Choroid plexus epithelial cell (primary cell): ENCODE results near the gene ZNF598.
A peak's percentile ranks its signal among the peaks of the same experiment; 100 is the strongest.

ENCODE experiments used
- DNase-seq: peaks from one replicate; pipeline ENCODE4 v3.0.0-alpha.2; 2010; ENCODE audit warnings: low read depth
- H3K4me3 ChIP-seq: 2 replicates; pipeline ENCODE4 v1.5.1; 2011; ENCODE audit warnings: low read depth, mild to moderate bottlenecking, control low read depth, low read length, moderate library complexity
- TF ChIP-seq, protein P1 (sequence below): conservative IDR thresholded peaks from 2 replicates; pipeline ENCODE4 v1.5.1; 2011; ENCODE audit warnings: low read depth, mild to moderate bottlenecking, control low read depth, inconsistent platforms, low read length, moderate library complexity

ZNF598 gene

DNA sequence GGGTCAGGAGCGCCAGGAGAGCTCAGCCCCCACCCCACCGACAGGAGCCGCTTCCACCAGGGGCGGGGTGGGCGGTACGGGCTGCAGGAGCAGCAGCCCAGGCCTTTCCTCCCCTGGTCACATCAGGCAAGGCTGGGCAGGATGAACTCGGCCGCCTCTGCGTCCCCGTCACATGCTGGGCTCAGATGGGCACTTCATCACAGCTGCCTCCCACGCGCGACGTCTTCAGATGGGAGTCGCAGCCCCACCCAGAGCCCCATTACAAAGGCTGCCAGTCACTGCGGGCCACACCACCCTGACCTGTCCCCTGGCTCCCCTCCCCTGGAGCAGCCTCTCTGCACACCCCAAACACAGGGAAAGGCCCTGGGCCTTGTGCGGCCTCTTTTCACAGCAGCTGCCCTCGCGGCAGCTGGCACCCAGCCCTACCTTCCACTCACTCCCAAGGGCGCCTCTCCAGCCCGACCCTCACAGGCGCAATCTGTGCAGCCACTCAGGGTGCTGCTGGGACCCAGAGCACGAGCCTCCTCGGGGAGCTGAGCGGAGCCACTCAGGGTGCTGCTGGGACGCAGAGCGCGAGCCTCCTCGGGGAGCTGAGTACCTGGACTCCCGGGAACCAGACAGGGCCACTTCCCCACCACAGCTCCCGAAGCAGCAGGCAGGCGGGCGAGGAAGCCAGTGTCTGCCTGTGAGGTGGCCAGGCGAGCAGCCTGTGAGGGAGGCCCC, 4.7 kb downstream of the ZNF598 start:
- H3K4me3 ChIP-seq, result no peak overlapping the region
- TF ChIP-seq, protein P1, sequence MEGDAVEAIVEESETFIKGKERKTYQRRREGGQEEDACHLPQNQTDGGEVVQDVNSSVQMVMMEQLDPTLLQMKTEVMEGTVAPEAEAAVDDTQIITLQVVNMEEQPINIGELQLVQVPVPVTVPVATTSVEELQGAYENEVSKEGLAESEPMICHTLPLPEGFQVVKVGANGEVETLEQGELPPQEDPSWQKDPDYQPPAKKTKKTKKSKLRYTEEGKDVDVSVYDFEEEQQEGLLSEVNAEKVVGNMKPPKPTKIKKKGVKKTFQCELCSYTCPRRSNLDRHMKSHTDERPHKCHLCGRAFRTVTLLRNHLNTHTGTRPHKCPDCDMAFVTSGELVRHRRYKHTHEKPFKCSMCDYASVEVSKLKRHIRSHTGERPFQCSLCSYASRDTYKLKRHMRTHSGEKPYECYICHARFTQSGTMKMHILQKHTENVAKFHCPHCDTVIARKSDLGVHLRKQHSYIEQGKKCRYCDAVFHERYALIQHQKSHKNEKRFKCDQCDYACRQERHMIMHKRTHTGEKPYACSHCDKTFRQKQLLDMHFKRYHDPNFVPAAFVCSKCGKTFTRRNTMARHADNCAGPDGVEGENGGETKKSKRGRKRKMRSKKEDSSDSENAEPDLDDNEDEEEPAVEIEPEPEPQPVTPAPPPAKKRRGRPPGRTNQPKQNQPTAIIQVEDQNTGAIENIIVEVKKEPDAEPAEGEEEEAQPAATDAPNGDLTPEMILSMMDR, result no peak
- no peak for DNase-seq

DNA sequence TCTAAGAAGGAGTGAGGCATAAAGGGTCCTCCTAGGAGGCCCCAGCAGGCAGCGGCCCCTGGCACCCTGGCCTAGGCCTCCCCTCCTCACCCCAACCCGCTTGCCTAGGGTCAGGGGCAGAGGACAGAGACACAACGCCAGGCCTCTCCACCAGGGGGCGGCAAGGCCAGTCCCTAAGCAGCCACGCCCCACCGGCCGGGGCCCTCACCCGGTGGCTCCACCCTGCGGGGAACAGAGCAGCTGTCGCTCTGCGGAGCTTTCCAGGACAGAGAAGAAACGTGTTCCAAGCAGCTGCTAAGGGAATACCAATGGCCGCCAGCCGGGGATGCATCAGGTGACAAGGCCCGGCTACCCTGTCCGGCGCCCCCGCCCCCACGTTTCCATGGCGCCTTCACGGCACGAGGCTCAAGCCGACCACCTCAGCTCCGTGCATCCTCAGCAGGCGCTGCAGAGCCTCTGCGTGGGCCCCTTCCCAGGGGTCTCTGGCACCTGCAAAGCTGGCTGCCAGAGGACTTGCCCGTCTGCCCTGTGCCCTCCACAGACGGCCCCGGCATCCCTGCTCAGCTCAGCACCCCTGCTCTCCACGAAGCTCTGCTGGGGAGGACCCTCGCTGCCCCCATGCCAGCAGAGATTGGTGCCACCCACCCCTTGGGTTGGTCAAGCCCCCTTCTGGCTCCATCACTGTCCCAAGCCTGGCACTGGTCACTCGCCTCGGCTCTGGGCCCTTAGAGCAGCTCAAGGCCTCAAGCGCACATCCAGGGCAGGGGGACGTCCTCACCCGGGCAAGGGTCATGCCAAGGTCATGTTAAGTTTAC, 5.6 kb downstream of the ZNF598 start:
- peak overlapping the region; percentile 29 for H3K4me3 ChIP-seq

DNA sequence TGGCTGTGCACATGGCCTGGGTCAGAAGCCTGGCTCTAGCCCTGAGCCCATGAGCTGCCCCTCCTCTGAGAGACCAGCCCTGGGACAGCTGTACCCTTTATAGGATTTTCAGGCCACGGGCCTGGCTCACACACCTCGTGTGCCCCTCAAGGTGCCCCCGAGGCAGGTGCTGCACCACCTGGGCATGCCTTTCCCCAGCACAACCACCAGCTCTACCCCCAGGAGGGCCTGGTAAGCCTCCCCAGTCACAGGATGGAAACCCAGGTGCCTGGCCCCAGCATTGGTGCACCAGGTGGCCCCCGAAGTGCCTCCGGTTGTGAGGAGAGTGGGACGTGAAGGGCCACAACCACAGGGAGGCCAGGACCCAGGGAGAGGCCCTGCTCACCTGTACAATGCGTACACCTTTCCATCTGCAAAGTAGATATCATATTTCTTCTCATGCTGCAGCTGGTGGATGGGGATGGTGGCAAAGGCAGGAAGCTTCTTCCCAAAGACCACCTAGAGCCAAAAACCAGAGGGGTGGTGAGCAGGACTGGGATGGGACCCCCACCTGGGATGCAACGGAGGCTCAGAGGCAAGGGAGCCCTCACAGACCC, 6.3 kb downstream of the ZNF598 start:
- DNase-seq, result no peak
- TF ChIP-seq, protein P1, result no peak
- H3K4me3 ChIP-seq, result no peak overlapping the region

More for the DNA sequence above, 5.6 kb downstream of the ZNF598 start:
- TF ChIP-seq, protein P1, result peak; percentile 90
- DNase-seq, result peak; percentile 85

DNA sequence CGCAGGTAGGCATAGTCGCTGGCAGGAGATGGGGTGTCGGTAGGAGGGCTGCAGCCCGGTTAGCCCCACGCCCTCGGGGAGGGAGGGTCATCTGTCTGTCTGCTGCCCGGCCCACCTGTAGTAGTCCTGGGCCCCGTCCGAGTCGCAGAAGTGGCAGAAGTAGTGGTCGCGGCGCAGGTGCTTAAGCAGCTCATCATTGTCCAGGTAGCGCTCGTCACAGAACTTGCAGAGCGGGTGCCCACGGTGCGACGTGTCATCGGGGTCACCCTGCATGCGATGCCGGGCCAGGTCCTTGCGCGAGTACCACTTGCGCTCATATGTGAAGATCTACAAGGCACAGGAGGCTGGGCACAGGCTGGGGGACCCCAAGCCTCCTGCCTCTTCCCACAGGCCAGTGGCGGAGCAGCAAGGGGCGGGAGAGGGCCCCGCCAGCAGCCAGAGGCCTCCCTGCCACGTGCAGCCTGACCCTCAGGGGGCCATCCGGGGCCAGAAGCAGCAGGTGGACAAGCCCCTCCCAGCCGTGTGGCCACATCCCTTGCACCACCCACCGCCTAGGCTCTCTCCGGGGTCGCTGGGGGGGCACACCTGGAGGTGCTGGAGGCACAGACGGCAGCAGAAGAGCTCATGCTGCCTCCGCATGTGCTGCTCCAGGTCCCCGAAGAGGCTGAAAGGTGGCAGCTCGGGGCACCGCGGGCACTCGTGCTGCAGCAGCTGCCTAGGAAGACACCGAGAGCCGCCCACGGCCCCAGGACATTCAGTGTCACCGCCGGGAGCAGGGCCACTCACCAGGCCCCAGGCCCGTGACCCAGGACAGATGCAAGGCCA, 7.0 kb downstream of the ZNF598 start:
- TF ChIP-seq, protein P1, result no peak
- DNase-seq, result no peak
- H3K4me3 ChIP-seq, result no peak overlapping the region

DNA sequence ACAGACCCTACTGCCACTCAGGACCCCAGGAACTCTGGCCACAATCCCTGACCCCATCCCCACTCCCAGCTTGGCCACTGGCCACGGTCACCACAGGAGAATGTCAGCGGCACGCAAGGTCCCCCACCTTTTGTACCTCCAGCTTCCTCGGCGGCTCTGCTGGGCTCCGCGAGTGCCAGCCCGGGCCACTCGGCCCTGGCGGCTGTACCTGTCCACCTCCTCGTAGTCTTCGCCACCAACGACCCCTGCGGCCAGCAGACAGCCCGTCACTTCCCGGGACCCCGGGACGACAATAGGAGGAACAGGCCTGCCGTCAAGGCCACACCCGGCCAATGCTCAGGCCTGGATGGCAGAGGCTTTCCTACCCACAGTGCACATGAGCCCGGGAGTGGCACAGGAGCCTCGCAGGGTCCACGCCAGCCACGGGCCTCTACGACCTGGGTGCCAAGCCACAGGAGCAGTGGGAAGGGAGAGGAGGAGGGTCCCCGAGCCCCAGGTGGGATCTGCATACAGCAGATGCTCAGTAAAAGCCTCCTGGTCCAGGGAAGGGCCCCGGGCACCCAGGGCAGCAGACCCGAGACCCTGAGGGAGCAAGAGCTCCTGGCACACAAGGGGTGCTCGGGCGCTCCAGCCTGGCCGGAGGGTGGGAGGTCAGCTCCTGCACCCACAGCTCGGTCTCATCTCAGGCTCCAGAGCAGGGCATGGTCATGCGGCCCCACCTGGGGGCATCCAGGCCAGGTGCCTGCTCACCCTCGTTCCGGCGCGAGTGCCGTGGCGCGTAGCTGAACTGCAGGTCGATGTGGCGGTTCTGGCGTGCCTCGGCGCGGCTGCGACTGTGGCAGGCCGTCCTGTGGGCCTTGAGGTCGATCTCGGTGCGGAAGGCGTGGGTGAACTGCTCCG, 7.9 kb downstream of the ZNF598 start:
- no peak overlapping the region for H3K4me3 ChIP-seq
- TF ChIP-seq, protein P1, result no peak
- no peak for DNase-seq

DNA sequence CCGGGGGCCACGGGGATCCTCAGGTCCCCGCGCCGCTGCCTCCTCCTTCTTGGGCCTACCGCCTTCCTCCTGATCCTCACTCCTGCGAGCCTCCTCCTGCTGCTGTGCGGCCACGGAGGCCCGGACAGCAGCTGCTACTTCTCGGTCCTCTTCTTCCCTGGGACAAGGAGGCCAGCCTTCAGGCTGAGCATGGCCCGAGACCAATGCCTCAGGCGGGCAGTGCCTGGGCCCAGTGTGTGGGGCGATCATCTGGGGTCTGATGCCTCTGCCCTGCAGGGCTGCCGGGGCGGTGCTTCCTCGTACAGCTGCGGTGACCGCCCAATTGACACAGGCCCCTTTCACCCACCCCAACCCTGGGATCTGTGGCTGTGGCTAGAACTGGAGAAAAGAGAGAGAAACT, 8.6 kb downstream of the ZNF598 start:
- TF ChIP-seq, protein P1, result no peak
- no peak for DNase-seq
- no peak overlapping the region for H3K4me3 ChIP-seq
